ENCODE results near the gene OPCML.

The OPCML gene

GRCh38 chr11:132646890-132647289 lies 885.4 kb downstream of the OPCML start:
- no peak for TF ChIP-seq CTCF (IDR thresholded peaks at IDR 0.05; ENCODE audit: low read length)
- TF ChIP-seq EZH2 (optimal IDR thresholded peaks at IDR 0.05; ENCODE audit: low read depth, low read length), result no peak
- no peak for TF ChIP-seq EZH2phosphoT487 (IDR thresholded peaks at IDR 0.05; ENCODE audit: low read length)
- H2AFZ ChIP-seq (ENCODE audit: low read length), result no peak overlapping the region
- no peaks in the 10 kb centered on the region for H3K9me3 ChIP-seq (replicated peaks; ENCODE audit: insufficient read depth, low read length)
- no peaks in the 10 kb centered on the region for H3K9me2 ChIP-seq (replicated peaks; ENCODE audit: insufficient read depth, low read length)
- H3K4me1 ChIP-seq (ENCODE audit: low read length), result no peaks in the 10 kb centered on the region
- H3K9ac ChIP-seq (ENCODE audit: low read length), result no peak overlapping the region
- H3K36me3 ChIP-seq (replicated peaks; ENCODE audit: insufficient read depth, low read length), result no peaks in the 10 kb centered on the region
- H3K4me3 ChIP-seq (ENCODE audit: low read length), result no peak overlapping the region
- no peaks in the 10 kb centered on the region for H4K20me1 ChIP-seq (ENCODE audit: insufficient read depth, low read length)
- no peaks in the 10 kb centered on the region for H3K79me2 ChIP-seq (ENCODE audit: low read length)
- H3K4me2 ChIP-seq (ENCODE audit: low read depth, low read length), result no peak overlapping the region
- no peaks in the 10 kb centered on the region for H3F3A ChIP-seq (ENCODE audit: insufficient read depth, low read length)
- DNase-seq, result no peak
- H3K27ac ChIP-seq (ENCODE audit: low read length), result no peak overlapping the region
- no peaks in the 10 kb centered on the region for H3K27me3 ChIP-seq (replicated peaks; ENCODE audit: insufficient read depth, low read length)

GRCh38 chr11:132644520-132645239 lies 887.6 kb downstream of the OPCML start:
- Histone ChIP-seq H3K4me3 (ENCODE audit: low read length) (no peak overlapping the region), H3K27ac (ENCODE audit: low read length) (no peak overlapping the region), H3K36me3 (replicated peaks; ENCODE audit: insufficient read depth, low read length) (no peaks in the 10 kb centered on the region), H3K27me3 (replicated peaks; ENCODE audit: insufficient read depth, low read length) (no peaks in the 10 kb centered on the region), H3K4me1 (ENCODE audit: low read length) (no peaks in the 10 kb centered on the region), H4K20me1 (ENCODE audit: insufficient read depth, low read length) (no peaks in the 10 kb centered on the region), H3K79me2 (ENCODE audit: low read length) (no peaks in the 10 kb centered on the region), H3F3A (ENCODE audit: insufficient read depth, low read length) (no peaks in the 10 kb centered on the region), H3K9me2 (replicated peaks; ENCODE audit: insufficient read depth, low read length) (no peaks in the 10 kb centered on the region), H3K9ac (ENCODE audit: low read length) (no peak overlapping the region), H3K9me3 (replicated peaks; ENCODE audit: insufficient read depth, low read length) (no peaks in the 10 kb centered on the region), H3K4me2 (ENCODE audit: low read depth, low read length) (no peak overlapping the region), H2AFZ (ENCODE audit: low read length) (no peak overlapping the region)
- no peak for TF ChIP-seq EZH2 (optimal IDR thresholded peaks at IDR 0.05; ENCODE audit: low read depth, low read length)
- no peak for TF ChIP-seq EZH2phosphoT487 (IDR thresholded peaks at IDR 0.05; ENCODE audit: low read length)
- no peak for TF ChIP-seq CTCF (IDR thresholded peaks at IDR 0.05; ENCODE audit: low read length)
- no peak for DNase-seq

- DNase-seq, result no peak
- no peaks in the 10 kb centered on the region for H3F3A ChIP-seq (ENCODE audit: insufficient read depth, low read length)
These were observed 889.1 kb downstream of the OPCML start for GRCh38 chr11:132643239-132643638.

More at GRCh38 chr11:132643239-132643638, 889.1 kb downstream of the OPCML start:
- Histone ChIP-seq H3K9me3 (replicated peaks; ENCODE audit: insufficient read depth, low read length) (no peaks in the 10 kb centered on the region), H2AFZ (ENCODE audit: low read length) (no peak overlapping the region), H3K27ac (ENCODE audit: low read length) (no peak overlapping the region), H3K4me3 (ENCODE audit: low read length) (no peak overlapping the region), H3K36me3 (replicated peaks; ENCODE audit: insufficient read depth, low read length) (no peaks in the 10 kb centered on the region), H3K9me2 (replicated peaks; ENCODE audit: insufficient read depth, low read length) (no peaks in the 10 kb centered on the region), H3K9ac (ENCODE audit: low read length) (no peak overlapping the region), H3K27me3 (replicated peaks; ENCODE audit: insufficient read depth, low read length) (no peaks in the 10 kb centered on the region), H3K4me2 (ENCODE audit: low read depth, low read length) (no peak overlapping the region), H4K20me1 (ENCODE audit: insufficient read depth, low read length) (no peaks in the 10 kb centered on the region), H3K79me2 (ENCODE audit: low read length) (no peaks in the 10 kb centered on the region), H3K4me1 (ENCODE audit: low read length) (no peaks in the 10 kb centered on the region)
- TF ChIP-seq EZH2phosphoT487 (IDR thresholded peaks at IDR 0.05; ENCODE audit: low read length) (no peak), EZH2 (optimal IDR thresholded peaks at IDR 0.05; ENCODE audit: low read depth, low read length) (no peak), CTCF (IDR thresholded peaks at IDR 0.05; ENCODE audit: low read length) (no peak)
